PFSK-1 (cell line): Measurements from ENCODE around the gene RER1.

ENCODE experiments used
- FOXP2 ChIP-seq: optimal IDR thresholded peaks from 2 replicates; pipeline ENCODE3; 2011; ENCODE audit warnings: borderline replicate concordance, control low read depth, inconsistent platforms; ENCODE audit not compliant: insufficient read depth; ENCODE audit errors: extremely low read length, extremely low read depth
- POLR2AphosphoS5 ChIP-seq: IDR thresholded peaks from 2 replicates; pipeline ENCODE4 v1.6.1; 2012; ENCODE audit warnings: low read depth, mild to moderate bottlenecking, control low read depth, low read length, moderate library complexity
- REST ChIP-seq, 2 experiments: IDR thresholded peaks; 2 replicates each; pipeline versions ENCODE4 v1.6.1 to v1.8.0; 2011 to 2012; ENCODE audit warnings: low read depth in 2 of 2, low read length in 2 of 2, control low read depth in 1 of 2, inconsistent platforms in 1 of 2, mild to moderate bottlenecking in 1 of 2, moderate library complexity in 1 of 2; ENCODE audit not compliant: insufficient read depth in 1 of 2
- SIN3A ChIP-seq: IDR thresholded peaks from 2 replicates; pipeline ENCODE4 v1.6.1; 2012; ENCODE audit warnings: mild to moderate bottlenecking, low read length, moderate library complexity, borderline replicate concordance; ENCODE audit not compliant: insufficient read depth
- TAF1 ChIP-seq: IDR thresholded peaks from 2 replicates; pipeline ENCODE4 v1.6.1; 2012; ENCODE audit warnings: low read length, control low read depth, borderline replicate concordance; ENCODE audit not compliant: insufficient read depth

GRCh38 chr1:2416403-2416802 lies 24.8 kb downstream of the RER1 start:
- TF ChIP-seq SIN3A (no peak), POLR2AphosphoS5 (no peak), REST (IDR thresholded peaks at IDR 0.05; ENCODE audit: insufficient read depth in 1 of 2, low read depth in 2 of 2, low read length in 2 of 2) (no peak), TAF1 (no peak), FOXP2 (no peak)
